Measurements from ENCODE around the gene EHD1. TPM values are rescaled to one million over a fixed set of nuclear protein-coding genes. Genes with fewer than 3 reads are reported as not detected.

The EHD1 gene
- total RNA-seq, 2 experiments from 2014 or later: 187 to 195 TPM

DNA sequence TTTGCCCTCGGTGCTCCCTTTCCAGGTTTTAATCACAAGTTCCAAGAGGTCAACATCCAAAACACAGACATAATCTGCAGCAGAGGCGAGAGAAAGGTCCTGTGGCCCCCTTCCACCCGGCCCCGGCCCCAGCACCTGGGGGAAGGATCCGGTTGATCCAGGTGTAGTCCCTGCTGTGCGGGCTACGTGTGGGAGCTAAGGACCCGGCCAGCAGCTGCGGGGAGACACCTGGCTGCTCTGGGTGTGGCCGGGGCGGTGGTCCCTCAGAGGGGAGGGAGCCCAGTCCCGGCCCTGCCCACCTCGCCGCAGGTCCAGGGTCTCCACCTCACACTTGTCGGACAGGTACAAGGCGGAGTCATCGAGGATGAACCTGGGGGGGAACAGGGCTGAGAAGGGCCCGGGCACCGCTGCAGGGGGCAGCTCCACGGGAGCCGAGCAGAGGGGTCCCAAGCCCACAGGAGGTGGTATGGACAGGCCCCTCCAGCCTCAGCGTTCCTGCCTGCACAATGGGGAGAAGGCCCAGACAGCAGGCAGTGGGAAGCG is 24.9 kb upstream of the EHD1 start:
- H3K4me1 Mint-ChIP-seq: peaks cover 3% of the 10 kb centered on the region
- H3K27ac Mint-ChIP-seq: no peak overlapping the region
- H3K27me3 Mint-ChIP-seq: no peaks in the 10 kb centered on the region
- DNase-seq (no peak), ATAC-seq (ENCODE audit: low read depth) (no peak)
- H3K4me3 Mint-ChIP-seq: no peak overlapping the region
- H3K36me3 Mint-ChIP-seq: peaks cover 6% of the 10 kb centered on the region
- H3K9me3 Mint-ChIP-seq: no peaks in the 10 kb centered on the region
- POLR2A ChIA-PET: no interaction called here

DNA sequence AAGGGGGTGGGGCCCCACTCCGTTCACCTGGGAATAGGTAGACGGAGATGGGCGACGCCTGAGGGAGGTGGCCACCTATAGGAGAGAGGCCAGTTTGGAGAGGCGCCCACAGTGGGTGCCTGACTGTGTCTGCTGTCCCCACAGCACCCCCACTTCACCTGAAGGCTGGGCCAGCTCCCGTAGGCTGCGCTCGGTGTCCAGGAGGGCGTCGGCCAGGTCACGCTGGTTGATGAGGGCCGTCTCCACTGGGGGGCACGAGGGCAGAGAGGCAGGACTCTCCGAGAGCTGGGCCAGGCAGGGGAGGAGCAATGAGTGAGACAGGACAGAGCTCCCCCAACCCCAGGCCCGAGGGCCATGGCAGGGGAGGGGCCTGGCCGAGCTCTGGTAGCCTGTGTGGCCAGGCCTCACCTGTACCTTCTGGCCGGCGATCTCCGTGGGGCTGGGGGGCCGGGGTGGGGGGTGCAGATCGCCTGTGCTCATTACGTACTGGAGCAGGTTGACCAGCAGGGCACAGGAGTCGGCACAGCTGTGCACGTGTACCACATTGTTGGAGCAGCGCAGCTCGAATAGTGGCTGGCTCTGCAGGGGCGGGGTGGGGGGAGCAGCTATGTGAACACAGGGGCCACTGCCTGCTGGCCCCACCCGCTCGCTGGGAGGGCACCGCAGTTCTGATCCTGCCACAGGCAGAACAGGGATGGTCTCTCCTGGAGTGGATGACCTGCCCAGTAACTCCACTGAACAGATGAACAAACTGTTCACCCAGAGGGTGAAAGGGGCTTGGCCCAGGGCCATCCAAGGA is 23.9 kb upstream of the EHD1 start:
- H3K27ac Mint-ChIP-seq: no peak overlapping the region
- no peaks in the 10 kb centered on the region for H3K9me3 Mint-ChIP-seq
- POLR2A ChIA-PET: interaction anchor here (1.5 kb wide), 1 partner anchor 22 kb away, joined by 3 read pairs; the partner anchor contains the start of gene PPP2R5B
- H3K4me1 Mint-ChIP-seq: peaks cover 3% of the 10 kb centered on the region
- ATAC-seq (ENCODE audit: low read depth) (no peak), DNase-seq (no peak)
- peaks cover 6% of the 10 kb centered on the region for H3K36me3 Mint-ChIP-seq
- no peaks in the 10 kb centered on the region for H3K27me3 Mint-ChIP-seq
- H3K4me3 Mint-ChIP-seq: no peak overlapping the region

DNA sequence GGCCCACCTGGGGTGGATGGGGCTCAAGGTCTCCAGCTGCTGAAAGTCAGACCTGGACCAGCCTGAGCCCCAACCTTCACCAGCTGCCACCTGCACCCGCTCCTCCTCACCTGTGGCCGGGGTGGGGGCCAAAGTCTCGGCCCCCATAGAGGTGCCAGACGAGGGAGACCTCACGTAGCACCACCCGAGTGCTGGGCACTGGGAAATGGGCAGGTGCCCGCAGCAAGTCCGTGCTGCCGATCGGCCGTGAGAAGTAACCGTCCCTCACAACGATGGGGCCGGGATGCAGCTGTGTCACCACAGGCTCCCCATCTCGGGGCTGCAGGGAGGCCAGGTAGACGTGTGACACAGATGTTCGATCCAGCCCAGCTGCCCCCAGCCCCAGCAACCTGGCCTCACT is 22.4 kb upstream of the EHD1 start:
- Mint-ChIP-seq H3K9me3 (no peaks in the 10 kb centered on the region), H3K4me3 (no peak overlapping the region), H3K27ac (no peak overlapping the region), H3K27me3 (no peaks in the 10 kb centered on the region), H3K4me1 (peaks cover 3% of the 10 kb centered on the region), H3K36me3 (peaks cover 5% of the 10 kb centered on the region)
- no peak for DNase-seq
- POLR2A ChIA-PET: interaction anchor here (1.3 kb wide), 1 partner anchor 14 kb away, joined by 4 read pairs; no protein-coding TSS in a partner anchor
- no peak for ATAC-seq (ENCODE audit: low read depth)

DNA sequence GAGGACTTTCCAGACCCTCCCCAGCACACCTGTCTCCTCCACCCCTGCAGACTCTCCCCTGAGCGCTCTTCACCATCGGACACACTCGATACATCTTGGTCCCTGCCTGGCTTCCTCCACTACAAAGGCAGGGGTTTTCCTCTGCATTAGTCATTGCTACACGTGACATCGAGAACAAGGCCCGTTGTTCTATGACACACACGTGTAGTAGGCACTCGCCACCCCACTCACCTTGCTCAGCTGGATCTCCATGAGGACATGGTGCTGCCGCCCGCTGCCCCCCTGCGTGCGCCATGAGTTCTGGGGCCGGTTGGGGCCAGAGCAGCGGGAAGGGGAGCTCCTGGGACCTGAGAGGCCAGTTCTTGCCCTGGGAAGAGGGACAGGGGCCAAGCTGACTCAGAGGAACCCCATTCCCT is 21.9 kb upstream of the EHD1 start:
- Mint-ChIP-seq H3K4me1 (peaks cover 3% of the 10 kb centered on the region), H3K36me3 (peaks cover 5% of the 10 kb centered on the region), H3K27me3 (no peaks in the 10 kb centered on the region), H3K9me3 (no peaks in the 10 kb centered on the region), H3K27ac (peak overlapping the region; percentile 78), H3K4me3 (peak overlapping the region; percentile 55)
- ATAC-seq (ENCODE audit: low read depth): peak; percentile 83
- DNase-seq: no peak
- POLR2A ChIA-PET: interaction anchor here (1.3 kb wide), 1 partner anchor 15 kb away, joined by 4 read pairs; no protein-coding TSS in a partner anchor

DNA sequence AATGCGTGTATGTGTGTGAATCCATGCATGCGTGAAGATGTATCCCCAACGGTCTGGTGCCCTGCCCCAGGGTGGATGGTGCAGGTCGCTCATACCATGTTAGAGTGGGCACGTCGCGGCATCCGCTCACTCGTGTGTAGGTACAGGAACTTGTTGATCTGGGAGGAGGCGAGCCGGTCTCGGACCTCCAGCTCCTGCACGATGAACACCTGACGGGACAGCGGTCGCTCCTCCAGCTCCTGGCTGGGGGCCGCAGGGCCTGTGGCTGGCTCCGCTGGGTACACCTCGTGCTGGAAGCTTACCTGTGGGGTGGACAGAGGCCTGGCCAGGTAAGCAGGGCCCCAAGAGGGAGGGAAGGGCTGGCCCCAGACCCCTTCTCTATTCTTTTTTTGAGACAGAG is 20.1 kb upstream of the EHD1 start:
- ATAC-seq (ENCODE audit: low read depth): no peak
- Mint-ChIP-seq H3K27ac (no peak overlapping the region), H3K27me3 (no peaks in the 10 kb centered on the region), H3K4me1 (peaks cover 5% of the 10 kb centered on the region), H3K36me3 (peaks cover 5% of the 10 kb centered on the region), H3K4me3 (no peak overlapping the region), H3K9me3 (no peaks in the 10 kb centered on the region)
- POLR2A ChIA-PET: no interaction called here
- DNase-seq: no peak

DNA sequence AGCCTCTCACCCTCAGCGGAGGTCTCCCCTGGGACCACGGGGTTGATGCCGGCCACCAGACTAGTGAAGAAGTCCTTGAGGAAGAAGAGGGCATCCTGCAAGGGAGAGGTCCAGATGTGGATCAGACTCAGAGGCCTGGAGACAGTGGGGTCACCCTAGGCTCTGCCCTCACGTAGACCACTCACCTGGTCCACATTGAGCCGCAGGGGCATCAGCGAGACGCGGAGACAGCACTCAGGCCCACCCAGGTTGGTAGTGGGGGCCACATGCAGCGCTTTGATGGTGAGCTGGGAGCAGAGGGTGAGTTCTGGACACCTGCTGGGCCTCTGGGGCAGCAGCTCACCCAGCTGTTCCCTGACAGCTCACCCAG is 19.6 kb upstream of the EHD1 start:
- Mint-ChIP-seq H3K27me3 (no peaks in the 10 kb centered on the region), H3K36me3 (peaks cover 5% of the 10 kb centered on the region), H3K4me1 (peaks cover 5% of the 10 kb centered on the region), H3K9me3 (no peaks in the 10 kb centered on the region), H3K27ac (no peak overlapping the region), H3K4me3 (no peak overlapping the region)
- no peak for DNase-seq
- POLR2A ChIA-PET: no interaction called here
- ATAC-seq (ENCODE audit: low read depth): no peak

DNA sequence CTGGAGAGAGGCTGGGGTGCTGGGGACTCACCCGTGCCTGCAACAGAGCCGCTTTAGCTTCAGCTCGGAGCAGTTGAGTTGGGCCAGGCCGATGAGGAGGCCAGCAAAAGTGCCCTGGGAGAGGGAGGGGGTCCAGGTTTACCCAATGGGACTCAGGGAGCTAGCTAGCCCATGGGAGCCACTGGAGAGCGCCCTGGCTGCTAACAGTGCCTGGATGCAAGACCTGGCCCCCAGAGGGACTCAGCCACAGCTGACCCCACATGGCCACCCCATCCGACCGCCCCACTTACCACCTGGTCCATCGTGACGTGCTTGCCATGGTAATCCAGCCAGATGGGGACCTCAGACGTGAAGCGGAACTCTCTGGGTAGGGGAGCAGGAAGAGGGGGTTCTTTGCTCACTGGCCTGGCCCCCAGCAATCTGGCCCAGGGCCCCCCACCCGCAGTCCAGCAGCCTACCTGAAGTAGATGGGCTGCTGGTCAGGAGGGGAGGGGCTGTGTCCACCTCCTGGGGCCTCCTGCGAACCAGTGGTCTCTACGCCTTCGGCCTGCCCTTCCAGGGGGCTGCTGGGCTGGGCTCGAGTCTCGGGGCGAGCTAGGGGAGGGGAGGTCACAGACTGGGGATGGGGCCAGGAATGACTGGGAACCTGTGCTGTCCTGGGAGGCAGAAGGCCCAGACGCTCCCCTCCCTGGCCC is 19.1 kb upstream of the EHD1 start:
- Mint-ChIP-seq H3K27me3 (no peaks in the 10 kb centered on the region), H3K4me3 (no peak overlapping the region), H3K27ac (no peak overlapping the region), H3K4me1 (peaks cover 5% of the 10 kb centered on the region), H3K9me3 (no peaks in the 10 kb centered on the region), H3K36me3 (peaks cover 5% of the 10 kb centered on the region)
- POLR2A ChIA-PET: no interaction called here
- no peak for DNase-seq
- no peak for ATAC-seq (ENCODE audit: low read depth)

DNA sequence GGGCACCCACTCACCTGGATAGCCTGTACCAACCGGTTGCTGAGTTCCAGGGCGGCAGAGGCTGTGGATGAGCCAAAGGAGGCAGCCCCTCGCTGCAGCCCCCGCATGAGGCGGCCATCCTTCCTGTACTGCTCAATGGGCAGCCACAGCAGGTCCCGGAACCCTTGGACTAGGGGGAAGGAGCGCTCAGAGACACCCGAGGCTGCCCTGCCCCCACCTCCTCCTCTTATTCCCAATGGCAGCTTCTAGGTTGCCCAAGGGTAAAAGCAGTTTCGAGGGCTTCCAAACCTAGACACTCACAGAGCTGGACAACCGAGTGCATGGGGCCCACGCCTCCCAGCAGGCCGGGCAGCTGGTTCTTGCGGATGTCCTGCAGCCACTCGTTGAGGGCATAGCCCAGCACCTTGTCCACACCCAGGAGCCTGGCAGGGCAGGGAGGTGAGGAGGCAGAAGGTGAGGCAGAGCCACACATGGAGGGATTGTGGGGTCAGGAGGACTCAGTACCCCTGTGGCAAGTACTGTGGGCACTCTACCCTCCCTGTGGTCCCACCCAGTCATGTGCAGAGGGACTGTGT is 18.1 kb upstream of the EHD1 start:
- no peak overlapping the region for H3K27ac Mint-ChIP-seq
- POLR2A ChIA-PET: no interaction called here

DNA sequence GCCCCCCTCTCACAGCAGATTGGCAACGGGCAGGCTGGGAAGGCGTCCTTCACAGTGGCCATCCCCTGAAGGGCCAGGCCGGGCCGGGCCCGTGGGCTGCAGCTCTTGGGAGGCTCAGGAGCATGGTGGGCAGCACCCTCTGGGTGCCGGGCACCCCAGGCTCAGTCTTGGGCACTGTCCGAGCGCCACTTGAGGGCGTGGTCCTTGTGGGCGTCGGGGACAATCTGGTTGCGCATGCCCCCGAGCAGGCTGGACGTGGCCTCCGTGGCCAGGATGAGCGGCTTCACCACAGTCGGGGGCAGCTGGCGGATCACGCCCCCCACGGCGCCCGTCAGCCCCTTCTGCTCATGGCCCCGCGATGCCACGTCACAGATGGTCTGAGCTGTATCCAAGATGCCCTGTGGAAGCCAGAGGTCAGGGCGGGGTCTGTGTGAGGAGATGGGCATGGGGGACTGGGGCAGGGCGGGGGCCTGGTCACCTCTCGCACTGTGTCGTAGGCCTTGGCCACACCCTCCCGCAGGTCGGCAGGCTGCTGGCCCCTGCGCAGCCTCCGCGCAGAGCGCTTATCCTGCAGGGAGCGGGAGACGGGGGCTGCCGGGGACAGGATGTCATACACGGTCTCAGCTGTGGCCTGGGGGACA is 16.5 kb upstream of the EHD1 start:
- Mint-ChIP-seq H3K4me3 (no peak overlapping the region), H3K27me3 (no peaks in the 10 kb centered on the region), H3K36me3 (peaks cover 2% of the 10 kb centered on the region), H3K9me3 (no peaks in the 10 kb centered on the region), H3K4me1 (peaks cover 3% of the 10 kb centered on the region), H3K27ac (no peak overlapping the region)
- ATAC-seq (ENCODE audit: low read depth): no peak
- DNase-seq: no peak
- POLR2A ChIA-PET: interaction anchor here (24.3 kb wide), 1 partner anchor 38 kb away, joined by 782 read pairs; the partner anchor contains the start of gene CDC42BPG

More for the DNA sequence above, 18.1 kb upstream of the EHD1 start:
- no peak for DNase-seq
- Mint-ChIP-seq H3K9me3 (no peaks in the 10 kb centered on the region), H3K4me3 (no peak overlapping the region), H3K4me1 (peaks cover 5% of the 10 kb centered on the region), H3K36me3 (peaks cover 5% of the 10 kb centered on the region), H3K27me3 (no peaks in the 10 kb centered on the region)
- ATAC-seq (ENCODE audit: low read depth): no peak

DNA sequence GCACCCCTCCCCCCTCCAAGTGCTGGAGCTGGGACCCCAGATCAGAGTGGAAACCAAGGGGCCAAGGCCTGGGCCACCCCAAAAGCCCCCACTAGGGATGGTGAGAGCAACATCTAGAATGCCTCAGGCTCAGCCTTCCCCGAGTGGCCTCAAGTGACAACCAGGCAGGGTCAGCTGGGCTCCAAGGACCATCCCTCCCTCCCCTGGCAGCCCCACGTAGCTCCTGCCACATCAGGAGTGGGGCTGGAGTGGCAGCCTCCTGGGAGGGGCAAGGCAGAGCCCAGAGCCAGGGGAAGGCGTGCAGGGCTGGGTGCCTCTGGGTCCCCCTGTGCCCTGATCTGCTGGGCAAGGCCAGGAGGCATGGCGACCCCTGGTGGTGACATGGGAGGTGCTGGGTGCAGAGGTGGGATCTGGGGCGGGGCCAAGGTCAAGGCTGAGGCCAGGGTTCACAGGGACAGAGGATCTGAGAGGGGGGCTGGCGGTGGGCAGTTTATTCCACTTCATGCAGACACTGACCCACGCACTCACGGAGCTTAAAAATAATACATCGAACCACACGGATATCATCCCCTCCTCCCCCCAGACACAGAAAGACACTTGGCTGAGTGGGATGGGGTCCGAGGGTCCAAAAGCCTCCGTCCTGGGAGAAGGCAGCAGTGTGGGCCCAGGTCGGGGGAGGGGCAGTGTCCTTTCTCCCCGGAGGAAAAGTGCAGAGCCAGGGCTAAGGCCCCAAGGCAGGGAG is 15.8 kb upstream of the EHD1 start:
- Mint-ChIP-seq H3K4me3 (no peak overlapping the region), H3K4me1 (peaks cover 3% of the 10 kb centered on the region), H3K36me3 (peaks cover 2% of the 10 kb centered on the region), H3K27ac (peak overlapping the region; percentile 54), H3K9me3 (no peaks in the 10 kb centered on the region), H3K27me3 (no peaks in the 10 kb centered on the region)
- ATAC-seq (ENCODE audit: low read depth): peak; percentile 97
- DNase-seq: peak; percentile 95
- POLR2A ChIA-PET: interaction anchor here (0.9 to 24.3 kb wide), 2 partner anchors 13 to 37 kb away, joined by 3 to 782 read pairs; partner anchors contain the start of gene CDC42BPG

DNA sequence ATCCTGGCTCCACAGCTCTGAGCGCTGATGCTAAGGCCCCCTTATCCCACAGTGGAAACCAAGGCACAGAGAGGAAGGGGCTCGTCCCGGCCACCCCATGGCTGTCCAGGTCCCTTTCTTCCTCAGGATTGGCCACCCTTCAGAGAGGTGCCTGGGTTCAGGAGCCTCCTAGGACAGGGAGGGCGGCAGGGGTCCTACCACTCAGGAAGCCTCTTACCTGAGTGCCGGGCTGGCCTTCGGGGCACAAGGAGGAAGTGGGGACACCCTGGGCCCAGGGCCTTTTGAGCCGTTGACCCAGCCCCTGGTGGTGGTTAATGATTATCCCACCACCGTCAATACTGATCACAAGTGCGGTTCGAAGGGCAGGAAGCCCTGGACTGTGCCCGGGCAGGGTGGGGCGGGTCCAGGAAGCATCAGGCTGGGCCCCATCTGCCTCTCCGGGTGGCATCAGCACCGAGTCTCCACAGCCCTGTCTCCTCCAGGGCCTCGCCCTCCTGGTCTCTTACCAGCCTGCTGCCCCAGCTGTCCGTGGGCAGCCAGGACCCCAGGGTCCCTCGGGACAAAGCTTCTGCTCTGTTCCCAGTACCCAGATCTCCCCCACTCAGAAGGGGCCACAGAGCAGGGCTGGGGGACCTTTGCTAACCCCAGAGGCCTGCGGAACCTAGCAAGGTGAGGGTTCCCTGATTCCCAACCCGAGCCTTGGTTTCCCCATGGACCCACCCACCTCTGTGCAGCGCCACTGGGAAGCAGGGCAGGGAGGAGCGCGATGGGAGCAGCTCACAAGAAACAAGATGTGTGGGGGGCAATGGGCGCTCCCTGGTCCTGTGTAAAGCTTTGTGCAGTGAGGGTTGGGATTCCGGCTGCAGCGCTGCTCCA is 15.0 kb upstream of the EHD1 start:
- POLR2A ChIA-PET: interaction anchor here (0.9 to 24.3 kb wide), 2 partner anchors 12 to 36 kb away, joined by 3 to 782 read pairs; partner anchors contain the start of gene CDC42BPG
- ATAC-seq (ENCODE audit: low read depth): no peak
- H3K27me3 Mint-ChIP-seq: no peaks in the 10 kb centered on the region
- H3K36me3 Mint-ChIP-seq: peaks cover 1% of the 10 kb centered on the region
- peaks cover 3% of the 10 kb centered on the region for H3K4me1 Mint-ChIP-seq
- H3K4me3 Mint-ChIP-seq: no peak overlapping the region
- DNase-seq: no peak
- no peaks in the 10 kb centered on the region for H3K9me3 Mint-ChIP-seq
- no peak overlapping the region for H3K27ac Mint-ChIP-seq

DNA sequence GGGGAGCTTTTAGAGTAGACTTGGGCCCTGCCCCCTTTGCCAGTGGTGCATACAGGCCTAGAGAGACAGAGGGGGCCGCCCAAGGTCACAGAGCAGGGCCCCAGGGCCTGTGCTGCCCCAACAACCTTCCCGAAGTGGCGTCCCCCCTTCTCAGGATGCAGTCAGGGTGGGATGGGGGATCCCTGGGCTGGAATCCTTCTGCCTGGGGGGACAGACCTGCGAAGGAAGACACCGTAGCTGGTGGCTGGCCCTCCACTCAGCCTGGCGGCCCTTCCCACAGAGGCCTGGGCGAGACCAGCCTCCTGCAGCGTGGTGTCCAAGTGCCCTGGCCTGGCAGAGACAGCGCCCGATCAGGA is 14.4 kb upstream of the EHD1 start:
- Mint-ChIP-seq H3K9me3 (no peaks in the 10 kb centered on the region), H3K4me1 (peaks cover 7% of the 10 kb centered on the region), H3K36me3 (no peaks in the 10 kb centered on the region), H3K27me3 (no peaks in the 10 kb centered on the region), H3K4me3 (no peak overlapping the region), H3K27ac (no peak overlapping the region)
- POLR2A ChIA-PET: interaction anchor here (24.3 kb wide), 1 partner anchor 35 kb away, joined by 782 read pairs; the partner anchor contains the start of gene CDC42BPG
- DNase-seq (no peak), ATAC-seq (ENCODE audit: low read depth) (no peak)
